Measurements from ENCODE around the gene DDO.

DNA sequence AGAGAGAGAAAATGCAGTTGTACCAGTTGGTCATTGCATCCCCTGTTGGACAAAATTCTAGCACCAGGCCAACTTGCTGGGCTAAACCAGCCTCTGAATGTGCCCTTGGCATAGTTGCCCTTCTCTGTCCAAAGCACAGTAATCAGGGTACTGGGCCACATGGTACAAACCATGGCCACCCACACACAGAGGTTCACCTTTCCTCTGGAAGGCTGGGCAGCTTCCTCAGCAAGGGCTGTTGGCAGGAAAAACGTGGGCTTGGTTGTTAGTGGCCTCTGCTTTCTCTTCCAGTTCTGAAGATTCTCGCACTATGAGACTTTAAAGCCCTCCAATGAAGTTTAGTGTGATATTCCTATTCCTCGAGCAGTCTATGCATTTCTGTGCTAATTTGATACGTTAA, 706 bp downstream of the DDO start:
- TF ChIP-seq, protein P1, sequence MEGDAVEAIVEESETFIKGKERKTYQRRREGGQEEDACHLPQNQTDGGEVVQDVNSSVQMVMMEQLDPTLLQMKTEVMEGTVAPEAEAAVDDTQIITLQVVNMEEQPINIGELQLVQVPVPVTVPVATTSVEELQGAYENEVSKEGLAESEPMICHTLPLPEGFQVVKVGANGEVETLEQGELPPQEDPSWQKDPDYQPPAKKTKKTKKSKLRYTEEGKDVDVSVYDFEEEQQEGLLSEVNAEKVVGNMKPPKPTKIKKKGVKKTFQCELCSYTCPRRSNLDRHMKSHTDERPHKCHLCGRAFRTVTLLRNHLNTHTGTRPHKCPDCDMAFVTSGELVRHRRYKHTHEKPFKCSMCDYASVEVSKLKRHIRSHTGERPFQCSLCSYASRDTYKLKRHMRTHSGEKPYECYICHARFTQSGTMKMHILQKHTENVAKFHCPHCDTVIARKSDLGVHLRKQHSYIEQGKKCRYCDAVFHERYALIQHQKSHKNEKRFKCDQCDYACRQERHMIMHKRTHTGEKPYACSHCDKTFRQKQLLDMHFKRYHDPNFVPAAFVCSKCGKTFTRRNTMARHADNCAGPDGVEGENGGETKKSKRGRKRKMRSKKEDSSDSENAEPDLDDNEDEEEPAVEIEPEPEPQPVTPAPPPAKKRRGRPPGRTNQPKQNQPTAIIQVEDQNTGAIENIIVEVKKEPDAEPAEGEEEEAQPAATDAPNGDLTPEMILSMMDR (IDR thresholded peaks at IDR 0.05; ENCODE audit: low read depth, low read length), result no peak
- no peak for TF ChIP-seq POLR2A (IDR thresholded peaks at IDR 0.05; ENCODE audit: extremely low read depth, insufficient read length)
- TF ChIP-seq, protein P2, sequence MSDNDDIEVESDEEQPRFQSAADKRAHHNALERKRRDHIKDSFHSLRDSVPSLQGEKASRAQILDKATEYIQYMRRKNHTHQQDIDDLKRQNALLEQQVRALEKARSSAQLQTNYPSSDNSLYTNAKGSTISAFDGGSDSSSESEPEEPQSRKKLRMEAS (IDR thresholded peaks at IDR 0.05; ENCODE audit: low read depth, low read length), result no peak
- TF ChIP-seq MYC (IDR thresholded peaks at IDR 0.05; ENCODE audit: low read depth, low read length), result no peak

Data from NB4 (cell line).